ENCODE results near the gene CITED4.

CITED4 gene

GRCh38 chr1:40856116-40856515 lies 6.0 kb downstream of the CITED4 start:
- no peak for DNase-seq (ENCODE audit: low read depth, low spot score)
- H3K27ac ChIP-seq: no peak overlapping the region

GRCh38 chr1:40855513-40855912 lies 6.7 kb downstream of the CITED4 start:
- no peak for DNase-seq (ENCODE audit: low read depth, low spot score)
- no peak overlapping the region for H3K27ac ChIP-seq

DNA sequence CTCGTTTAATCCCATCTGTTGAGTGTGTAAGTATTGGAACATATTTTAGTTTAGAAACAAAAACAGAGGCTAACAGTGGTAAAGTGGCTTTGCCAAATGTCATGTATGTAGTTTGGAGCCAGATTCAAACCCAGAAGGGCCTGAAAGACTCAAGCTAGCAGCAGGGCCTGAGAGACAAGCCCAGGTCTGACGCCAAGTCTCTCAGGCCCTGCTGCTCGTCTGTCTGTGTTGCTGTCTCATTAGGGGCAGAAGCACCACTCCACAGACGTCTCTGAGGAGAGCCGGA lies 8.3 kb downstream of the CITED4 start:
- no peak overlapping the region for H3K27ac ChIP-seq
- no peak for DNase-seq (ENCODE audit: low read depth, low spot score)

- DNase-seq (ENCODE audit: low read depth, low spot score): no peak
- no peak overlapping the region for H3K27ac ChIP-seq
Measured at GRCh38 chr1:40853113-40853884, 8.9 kb downstream of the CITED4 start.

GRCh38 chr1:40851643-40852042 lies 10.5 kb downstream of the CITED4 start:
- H3K27ac ChIP-seq: no peak overlapping the region
- DNase-seq (ENCODE audit: low read depth, low spot score): no peak

DNA sequence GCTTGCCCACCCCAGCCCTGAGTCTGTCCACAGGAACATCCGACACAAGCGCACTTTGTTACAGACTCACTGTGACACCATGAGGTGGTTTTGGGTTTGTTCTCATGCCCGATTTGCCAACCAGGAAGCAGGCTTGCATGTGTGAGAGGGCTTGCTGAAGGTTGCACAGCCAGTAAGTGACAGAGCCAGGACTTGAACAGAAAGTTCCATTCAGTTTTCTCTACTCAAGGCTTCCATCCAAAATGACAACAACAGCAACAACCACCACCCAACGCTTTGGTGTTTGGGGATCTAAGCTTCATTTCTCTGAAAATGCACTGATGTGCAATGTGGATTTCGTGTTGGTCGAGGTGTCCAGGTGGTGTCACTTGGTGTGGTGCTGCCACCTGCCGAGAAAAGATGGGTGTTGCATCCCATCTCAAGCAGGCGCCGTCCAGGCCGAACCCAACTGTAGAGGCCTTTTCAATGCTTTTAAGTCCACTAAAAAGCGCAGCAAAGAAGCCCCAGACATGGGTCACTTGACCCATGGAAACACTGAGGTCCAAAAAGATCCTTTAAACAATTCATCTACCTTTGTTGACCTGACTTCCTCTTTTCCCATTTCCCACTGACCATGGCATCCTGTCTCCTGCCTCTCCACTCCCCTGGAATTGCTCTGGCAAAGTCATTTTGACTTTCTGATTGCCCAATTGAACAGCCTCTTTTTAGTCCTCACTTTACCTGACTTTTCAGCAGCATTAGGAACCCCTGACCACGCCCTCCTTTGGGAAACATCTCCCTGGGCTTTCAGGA lies 12.2 kb downstream of the CITED4 start:
- DNase-seq (ENCODE audit: low read depth, low spot score): no peak
- H3K27ac ChIP-seq: no peak overlapping the region

DNA sequence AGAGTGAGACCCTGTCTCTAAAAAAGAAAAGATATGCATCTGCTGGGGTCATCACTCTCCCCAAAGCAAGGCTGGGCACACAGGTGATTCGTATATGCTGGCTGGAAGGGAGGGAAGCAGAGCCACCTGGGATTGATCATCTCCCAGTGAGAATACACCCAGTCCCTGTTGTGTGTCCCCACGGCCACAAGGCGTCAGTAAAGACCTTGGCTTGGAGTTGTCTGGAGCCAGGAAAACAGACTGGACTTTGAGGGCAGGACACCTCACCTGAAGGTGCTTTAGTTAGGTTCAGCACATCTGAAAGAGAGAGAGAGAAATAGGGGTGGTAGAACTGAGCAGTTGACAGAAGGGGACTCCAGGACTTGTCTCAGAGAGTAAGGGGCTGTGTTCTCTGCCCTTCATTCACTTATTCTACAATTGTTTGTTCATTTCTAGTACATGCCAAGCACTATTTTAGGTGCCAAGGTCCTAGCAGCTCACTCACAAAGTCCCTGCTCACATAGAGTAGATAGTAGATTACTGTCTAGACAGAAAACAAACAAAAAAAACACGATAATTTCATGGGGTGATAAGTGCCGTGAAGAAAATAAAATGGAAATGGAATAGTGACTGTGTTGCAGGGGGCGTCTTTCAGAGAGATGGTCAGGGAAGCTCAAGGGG lies 13.5 kb downstream of the CITED4 start:
- no peak for DNase-seq (ENCODE audit: low read depth, low spot score)

GRCh38 chr1:40847023-40847745 lies 15.0 kb downstream of the CITED4 start:
- DNase-seq (ENCODE audit: low read depth, low spot score): no peak
- no peak overlapping the region for H3K27ac ChIP-seq

More for the DNA sequence above, 13.5 kb downstream of the CITED4 start:
- H3K27ac ChIP-seq: no peak overlapping the region

- no peak overlapping the region for H3K27ac ChIP-seq
- DNase-seq (ENCODE audit: low read depth, low spot score): no peak
Measured at GRCh38 chr1:40845895-40846294, 16.3 kb downstream of the CITED4 start.

DNA sequence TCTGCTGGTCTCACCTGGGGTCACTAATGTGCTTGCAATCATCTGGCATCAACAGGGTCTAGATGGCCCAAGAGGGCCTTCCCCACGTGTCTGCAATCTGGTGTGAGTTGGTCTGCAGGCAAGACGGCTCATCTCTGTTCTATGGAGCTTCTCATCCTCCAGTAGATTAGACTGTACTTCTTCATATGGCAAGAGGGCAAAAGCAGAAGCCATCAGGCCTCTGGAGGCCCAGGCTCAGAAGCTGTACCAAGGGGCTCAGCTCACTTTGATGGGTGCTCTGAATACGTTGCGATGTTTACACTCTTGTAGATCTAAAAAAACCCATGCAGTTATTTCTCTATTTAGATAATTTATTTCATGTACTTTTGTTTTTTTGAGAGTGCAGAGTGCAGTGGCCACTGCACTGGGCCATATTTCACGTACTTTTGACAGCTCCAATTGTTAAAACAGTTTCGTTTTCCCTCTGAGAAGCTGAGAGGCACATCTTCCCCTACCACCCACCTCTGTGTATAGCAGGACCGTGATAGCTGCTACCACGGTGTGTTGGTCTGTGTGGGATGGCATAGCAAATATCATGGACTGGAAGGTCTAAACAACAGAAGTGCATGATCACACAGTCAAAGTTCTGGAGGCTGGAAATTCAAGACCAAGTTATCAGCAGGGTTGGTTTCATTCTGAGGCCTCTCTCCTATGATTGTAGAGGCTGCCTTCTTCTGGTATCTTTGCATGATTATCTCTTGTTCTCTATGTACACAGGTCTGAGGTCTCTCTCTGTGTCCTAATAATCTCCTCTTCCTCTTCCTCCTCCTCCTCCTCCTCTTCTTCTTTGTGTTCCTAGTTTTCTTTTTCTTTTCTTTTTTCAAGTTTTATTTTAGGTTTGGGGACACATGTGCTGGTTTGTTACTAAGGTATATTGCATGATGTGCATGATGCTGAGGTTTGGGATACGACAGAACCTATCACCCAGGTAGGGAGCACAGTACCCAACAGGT lies 17.0 kb downstream of the CITED4 start:
- no peak overlapping the region for H3K27ac ChIP-seq
- no peak for DNase-seq (ENCODE audit: low read depth, low spot score)

DNA sequence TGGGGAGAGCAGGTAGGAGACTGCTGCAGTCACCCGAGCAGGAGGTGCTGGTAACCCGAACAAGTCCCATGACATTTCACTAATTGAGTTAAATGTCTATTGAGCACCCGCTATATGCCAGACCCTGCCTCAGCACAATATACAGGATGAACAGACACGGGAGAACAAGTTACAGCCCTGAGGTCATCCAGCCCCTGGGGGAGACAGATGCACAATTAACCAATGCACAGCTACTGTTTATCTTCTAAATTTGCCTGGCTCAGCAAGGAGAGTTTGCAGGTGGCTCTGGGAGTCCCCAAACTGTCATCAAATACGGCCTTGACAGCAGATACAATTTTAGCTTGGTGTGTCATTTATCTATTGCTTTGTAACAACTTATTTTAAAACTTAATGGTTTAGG lies 18.1 kb downstream of the CITED4 start:
- no peak overlapping the region for H3K27ac ChIP-seq
- DNase-seq (ENCODE audit: low read depth, low spot score): no peak

DNA sequence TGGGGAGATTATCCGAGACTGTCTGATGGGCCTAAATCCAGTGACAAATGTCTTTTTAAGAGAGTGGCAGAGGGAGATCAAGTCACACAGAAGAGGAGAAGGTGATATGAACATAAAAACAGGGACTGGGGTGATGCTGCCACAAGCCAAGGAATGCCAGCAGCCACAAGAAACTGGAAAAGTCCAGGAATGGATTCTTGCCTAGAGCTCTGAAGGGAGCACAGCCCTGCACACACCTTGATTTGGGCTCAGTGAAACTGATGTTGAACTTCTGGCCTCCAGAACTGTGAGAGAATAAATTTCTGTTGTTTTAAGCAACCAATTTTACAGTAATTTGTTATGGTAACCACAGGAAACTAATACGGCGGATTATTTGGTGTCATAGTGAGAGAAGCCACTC lies 19.5 kb downstream of the CITED4 start:
- H3K27ac ChIP-seq: no peak overlapping the region
- no peak for DNase-seq (ENCODE audit: low read depth, low spot score)

- no peak overlapping the region for H3K27ac ChIP-seq
- DNase-seq (ENCODE audit: low read depth, low spot score): no peak
Measured at GRCh38 chr1:40842207-40842606, 20.0 kb downstream of the CITED4 start.

DNA sequence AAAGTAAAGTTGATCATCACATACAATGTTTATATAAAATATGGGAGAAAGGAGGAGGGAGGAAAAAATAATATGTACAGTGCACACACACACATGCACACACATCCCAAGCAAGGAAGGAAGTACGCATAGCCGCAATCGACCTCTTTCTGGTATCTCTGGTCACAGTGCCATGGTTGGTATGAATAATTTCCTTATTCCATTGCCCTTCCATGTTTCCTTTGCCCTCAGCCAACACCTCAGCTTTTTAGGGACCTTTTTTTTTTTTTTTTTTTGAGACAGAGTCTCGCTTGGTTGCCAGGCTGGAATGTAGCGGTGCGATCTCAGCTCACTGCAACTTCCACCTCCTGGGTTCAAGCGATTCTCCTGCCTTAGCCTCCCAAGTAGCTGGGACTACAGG lies 20.6 kb downstream of the CITED4 start:
- no peak for DNase-seq (ENCODE audit: low read depth, low spot score)
- no peak overlapping the region for H3K27ac ChIP-seq

DNA sequence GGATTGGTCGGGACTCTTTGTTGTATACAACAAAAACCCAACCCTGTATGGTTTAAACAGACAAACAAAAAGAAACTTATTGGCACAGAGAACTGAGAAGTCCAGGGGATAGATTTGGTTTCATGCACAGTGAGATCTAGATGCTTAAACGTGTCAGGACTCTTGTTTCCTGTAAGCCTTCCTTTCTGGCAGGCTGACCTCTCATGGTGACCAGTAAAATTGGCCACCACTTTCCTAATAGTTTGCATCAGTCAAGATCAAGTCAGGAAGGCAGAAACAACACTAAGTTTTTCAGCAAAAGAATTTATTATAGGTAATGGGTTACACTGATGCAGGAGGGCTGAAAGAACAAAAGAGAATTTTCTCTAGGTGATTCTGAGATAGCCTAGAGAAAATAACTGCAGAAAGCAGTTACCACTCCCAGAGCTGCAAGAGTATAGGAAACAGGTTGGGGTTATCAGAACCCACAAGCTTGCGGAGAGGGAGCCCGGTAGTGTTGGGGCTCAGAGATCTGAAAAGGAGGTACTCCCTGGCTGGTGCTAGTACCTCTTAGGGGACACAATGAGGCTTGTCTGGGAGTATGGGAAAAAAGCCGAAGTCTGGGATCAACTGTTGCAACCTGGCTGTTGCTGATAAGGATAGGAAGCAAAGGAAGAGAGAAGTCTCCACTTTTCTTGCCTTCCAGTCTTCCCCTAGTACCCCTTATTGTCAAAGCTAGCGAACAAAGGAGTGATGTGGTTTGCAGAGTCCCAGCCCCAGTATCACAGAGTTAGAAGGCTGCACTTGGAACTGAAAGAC lies 21.4 kb downstream of the CITED4 start:
- H3K27ac ChIP-seq: no peak overlapping the region
- no peak for DNase-seq (ENCODE audit: low read depth, low spot score)

DNA sequence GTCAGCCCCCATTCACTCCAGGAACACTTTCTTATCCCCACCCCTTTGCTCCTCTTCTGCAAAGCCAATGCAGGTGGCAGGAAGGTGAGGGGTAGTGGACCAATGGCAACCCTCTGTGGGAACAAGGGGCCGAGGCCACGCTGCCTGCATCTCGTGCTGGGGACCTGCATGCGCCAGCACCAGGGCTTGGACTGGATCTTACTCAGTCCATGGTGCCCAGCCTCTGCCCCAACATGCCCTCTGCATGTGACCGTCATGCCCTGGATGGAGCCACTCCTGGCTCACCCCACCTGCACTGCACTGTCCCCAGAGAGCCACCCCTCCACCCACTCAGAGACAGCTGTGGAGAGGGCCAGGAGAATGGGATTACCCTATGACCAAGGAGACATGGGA lies 22.2 kb downstream of the CITED4 start:
- H3K27ac ChIP-seq: no peak overlapping the region

DNA sequence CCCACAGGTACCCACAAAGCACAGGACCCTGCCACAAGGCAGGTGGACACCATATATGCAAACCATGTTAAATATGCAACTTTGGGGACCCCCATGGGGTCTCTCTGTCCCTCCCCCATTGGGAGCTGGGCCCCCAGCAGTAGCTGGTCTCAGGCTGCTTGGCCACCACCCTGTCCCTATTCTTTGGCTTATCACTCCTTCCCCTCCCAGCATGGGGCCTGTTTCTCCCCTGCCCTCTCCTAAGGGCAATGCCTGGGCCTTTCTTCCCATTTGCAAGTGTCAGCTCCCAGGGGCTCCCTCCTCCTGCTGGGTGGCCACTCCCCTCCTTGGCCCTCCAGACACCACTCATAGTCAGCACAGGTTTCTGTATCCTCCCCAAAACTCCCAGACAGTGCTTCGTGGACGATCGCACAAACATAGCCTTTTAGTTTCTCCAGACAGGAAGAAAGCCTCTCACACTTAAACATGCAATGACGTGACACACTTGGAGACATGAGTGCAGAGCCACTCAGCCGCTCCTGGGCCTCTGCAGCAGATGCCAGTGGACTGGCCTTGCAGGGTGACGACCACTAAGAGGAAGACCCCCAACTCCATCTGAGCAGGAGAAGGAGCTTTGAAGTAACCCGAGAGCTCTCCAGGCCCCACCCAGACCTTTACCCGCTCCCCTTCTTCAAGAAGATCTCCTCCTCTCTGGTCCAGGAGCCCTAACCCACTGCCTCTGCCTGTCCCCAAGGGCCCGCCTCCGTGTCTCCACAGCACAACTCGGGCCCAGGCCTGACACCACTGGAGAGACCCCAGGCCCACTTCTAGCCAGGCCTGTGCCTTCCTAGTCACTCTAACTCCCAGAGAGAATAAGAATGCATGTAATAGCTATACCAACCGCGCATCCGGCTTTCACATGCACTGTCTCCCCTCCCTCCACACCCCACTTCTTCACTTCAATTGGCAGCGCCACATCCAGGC lies 22.9 kb downstream of the CITED4 start:
- H3K27ac ChIP-seq: no peak overlapping the region

More for the DNA sequence above, 22.2 kb downstream of the CITED4 start:
- no peak for DNase-seq (ENCODE audit: low read depth, low spot score)

More for the DNA sequence above, 22.9 kb downstream of the CITED4 start:
- no peak for DNase-seq (ENCODE audit: low read depth, low spot score)

All from epithelial cell of prostate (primary cell).